GM23248 (cell line): Measurements from ENCODE around the gene TRIM40. TPM values are rescaled to one million over a fixed set of nuclear protein-coding genes. Genes with fewer than 3 reads are reported as not detected.

Source experiments
- DNase-seq: peaks from one replicate; pipeline ENCODE4 v3.0.0-alpha.2; 2015
- H2AFZ ChIP-seq: fragments of 200-600 bp; sonication (generic); 2 replicates; pipeline ENCODE4 v1.6.1; 2016; ENCODE audit warnings: antibody characterized with exemption
- H3F3A ChIP-seq: fragments of 200-600 bp; sonication (generic); 2 replicates; pipeline ENCODE4 v1.6.1; 2016; ENCODE audit warnings: mild to moderate bottlenecking, antibody characterized with exemption, mixed run types; ENCODE audit not compliant: insufficient read depth
- H3K27ac ChIP-seq: fragments of 200-600 bp; sonication (generic); 2 replicates; pipeline ENCODE4 v1.5.1; 2016; ENCODE audit warnings: mild to moderate bottlenecking
- H3K27me3 ChIP-seq: fragments of 200-600 bp; sonication (generic); replicated peaks from 2 replicates; pipeline ENCODE4 v1.6.1; 2016; ENCODE audit warnings: mild to moderate bottlenecking; ENCODE audit not compliant: insufficient read depth
- H3K36me3 ChIP-seq: fragments of 200-600 bp; sonication (generic); 2 replicates; pipeline ENCODE4 v1.6.1; 2016; ENCODE audit warnings: low read depth, mild to moderate bottlenecking
- H3K4me1 ChIP-seq: fragments of 200-600 bp; sonication (generic); 2 replicates; pipeline ENCODE4 v1.6.1; 2016; ENCODE audit warnings: mild to moderate bottlenecking; ENCODE audit not compliant: insufficient read depth
- H3K4me2 ChIP-seq: fragments of 200-600 bp; sonication (generic); one replicate; pipeline ENCODE4 v1.6.1; 2016; ENCODE audit warnings: mild to moderate bottlenecking; ENCODE audit not compliant: unreplicated experiment
- H3K4me3 ChIP-seq: fragments of 200-600 bp; sonication (generic); 2 replicates; pipeline ENCODE4 v1.5.1; 2016; ENCODE audit warnings: mild to moderate bottlenecking
- H3K79me2 ChIP-seq: fragments of 200-600 bp; sonication (generic); 2 replicates; pipeline ENCODE4 v1.6.1; 2016; ENCODE audit warnings: mild to moderate bottlenecking; ENCODE audit not compliant: insufficient read depth
- H3K9ac ChIP-seq: fragments of 200-600 bp; sonication (generic); 2 replicates; pipeline ENCODE4 v1.6.1; 2016; ENCODE audit warnings: mild to moderate bottlenecking
- H3K9me2 ChIP-seq: fragments of 200-600 bp; sonication (generic); 2 replicates; pipeline ENCODE4 v1.6.1; 2016; ENCODE audit warnings: mixed run types, mild to moderate bottlenecking, moderate library complexity; ENCODE audit not compliant: insufficient read depth
- H3K9me3 ChIP-seq: fragments of 200-600 bp; sonication (generic); one replicate; pipeline ENCODE4 v1.6.1; 2017; ENCODE audit warnings: low read depth
- H4K20me1 ChIP-seq: fragments of 200-600 bp; sonication (generic); 2 replicates; pipeline ENCODE4 v1.6.0; 2016; ENCODE audit not compliant: insufficient read depth
- EZH2 ChIP-seq: fragments of 200-600 bp; sonication (generic); IDR thresholded peaks from 2 replicates; pipeline ENCODE4 v1.6.1; 2018; ENCODE audit warnings: antibody characterized with exemption, mild to moderate bottlenecking; ENCODE audit not compliant: insufficient read depth, poor library complexity, severe bottlenecking
- EZH2phosphoT487 ChIP-seq: fragments of 200-600 bp; sonication (generic); IDR thresholded peaks from 2 replicates; pipeline ENCODE4 v1.6.1; 2018; ENCODE audit warnings: antibody characterized with exemption, moderate library complexity, mild to moderate bottlenecking, low read depth; ENCODE audit not compliant: insufficient read depth
- WGBS, 2 experiments: methylation state at CpG; one replicate each; pipeline ENCODE4 v1.1.6; 2015 to 2017; ENCODE audit warnings: low lambda C conversion rate in 2 of 2, low coverage in 1 of 2; ENCODE audit errors: missing lambda C conversion rate in 2 of 2; 5-methylcytosine and 5-hydroxymethylcytosine counted together
- in situ Hi-C: fragments of 300-500 bp; cut with MboI; formaldehyde crosslinking; loops from 2 replicates; pipeline ENCODE4 v1.15.0; 2020
- polyA plus RNA-seq: library from polyadenylated mRNA; unstranded; fragments of >200 nt; fragmentation: Nextera tagmentation; extraction: Ambion mirVana; gene quantifications from 2 replicates; pipeline ENCODE4 v1.2.1, GENCODE V29; 2016
- total RNA-seq: library from RNA; depleted of rRNA; stranded (reverse); fragments of >200 nt; shearing (Covaris generic); gene quantifications from 2 replicates; pipeline ENCODE4 v1.2.3, GENCODE V29; 2014

The TRIM40 gene
- total and polyA plus RNA-seq, 2 experiments from 2014 or later = not detected

DNA sequence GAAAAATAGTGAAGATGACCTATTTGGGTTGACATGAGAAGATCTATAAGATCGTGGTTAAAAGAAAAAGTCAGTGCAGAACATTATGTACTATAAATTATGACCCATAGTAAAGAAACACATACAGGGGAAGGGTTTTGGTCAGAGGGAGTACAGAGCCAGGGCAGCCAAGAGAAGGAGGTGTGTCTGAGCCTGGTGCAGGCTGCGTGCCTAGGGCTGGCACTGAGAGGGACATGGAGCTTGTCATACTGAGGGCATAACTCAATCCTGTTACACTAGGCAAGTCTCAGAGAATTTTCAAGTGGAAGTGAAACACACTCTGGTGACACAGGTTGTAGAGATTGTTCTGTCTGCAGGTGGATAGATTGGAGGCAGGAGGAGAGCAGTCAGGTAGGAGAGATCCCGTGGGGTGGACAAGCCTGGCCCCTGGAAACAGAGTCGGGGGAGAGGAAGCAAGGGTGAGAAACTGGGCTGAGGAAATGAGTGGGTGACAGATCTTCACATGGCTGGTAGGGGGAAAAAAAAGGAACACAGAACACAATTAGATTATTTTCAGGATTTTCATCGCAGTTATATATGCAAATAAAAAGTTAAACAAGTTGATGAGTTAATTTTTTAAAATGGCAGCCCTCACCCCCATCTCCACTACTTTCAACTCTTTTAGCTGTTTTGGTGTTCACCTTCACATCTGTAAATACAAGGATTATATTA lies 41.8 kb upstream of the TRIM40 start:
- no peak overlapping the region for H3K4me3 ChIP-seq
- H3F3A ChIP-seq = no peaks in the 10 kb centered on the region
- no peak overlapping the region for H2AFZ ChIP-seq
- no peaks in the 10 kb centered on the region for H3K79me2 ChIP-seq
- no peak overlapping the region for H3K4me2 ChIP-seq
- H3K9me2 ChIP-seq = no peaks in the 10 kb centered on the region
- TF ChIP-seq EZH2 (no peak), EZH2phosphoT487 (no peak)
- H3K4me1 ChIP-seq = peaks cover 11% of the 10 kb centered on the region
- no peaks in the 10 kb centered on the region for H4K20me1 ChIP-seq
- no peak overlapping the region for H3K27ac ChIP-seq
- peaks cover 34% of the 10 kb centered on the region for H3K27me3 ChIP-seq
- no peaks in the 10 kb centered on the region for H3K9me3 ChIP-seq
- H3K9ac ChIP-seq = no peak overlapping the region
- no peaks in the 10 kb centered on the region for H3K36me3 ChIP-seq
- 51 to 66% methylated on average over 5 of the region's 5 CpGs for WGBS, 2 experiments
- DNase-seq = no peak
- in situ Hi-C loops = no loop called here

DNA sequence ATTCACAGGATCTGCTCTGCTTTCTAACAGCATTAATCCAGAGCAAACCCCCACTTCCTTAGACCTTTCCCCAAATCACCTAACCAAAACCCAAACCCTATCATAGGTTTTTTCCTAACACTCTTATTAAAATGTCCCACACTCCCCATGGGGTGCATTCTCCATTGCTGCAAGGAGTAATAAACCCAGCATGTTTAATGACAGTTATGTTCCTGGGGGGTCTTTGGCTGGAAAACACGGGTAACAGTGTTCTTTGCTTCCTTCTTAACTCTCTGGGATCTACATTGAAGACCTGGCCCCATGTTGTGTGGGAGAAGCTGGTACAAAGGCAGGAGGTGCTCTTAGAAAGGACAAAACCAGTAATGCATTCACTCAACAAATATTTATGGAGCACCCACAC lies 39.1 kb upstream of the TRIM40 start:
- no peak for DNase-seq
- Histone ChIP-seq H3K9me2 (no peaks in the 10 kb centered on the region), H3K27me3 (peaks cover 49% of the 10 kb centered on the region), H2AFZ (no peak overlapping the region), H3K4me1 (peaks cover 10% of the 10 kb centered on the region), H3K9ac (no peak overlapping the region), H3K79me2 (no peaks in the 10 kb centered on the region), H3K4me3 (no peak overlapping the region), H3K27ac (no peak overlapping the region), H4K20me1 (no peaks in the 10 kb centered on the region), H3K9me3 (no peaks in the 10 kb centered on the region), H3K4me2 (no peak overlapping the region), H3K36me3 (no peaks in the 10 kb centered on the region), H3F3A (0 out of 2 replicates have a peak, but pooled peaks cover 4% of the 10 kb centered on the region)
- no peak for TF ChIP-seq EZH2
- no peak for TF ChIP-seq EZH2phosphoT487
- in situ Hi-C loops = no loop called here
- WGBS, 2 experiments = 0% methylated on average over 1 of the region's 1 CpG

DNA sequence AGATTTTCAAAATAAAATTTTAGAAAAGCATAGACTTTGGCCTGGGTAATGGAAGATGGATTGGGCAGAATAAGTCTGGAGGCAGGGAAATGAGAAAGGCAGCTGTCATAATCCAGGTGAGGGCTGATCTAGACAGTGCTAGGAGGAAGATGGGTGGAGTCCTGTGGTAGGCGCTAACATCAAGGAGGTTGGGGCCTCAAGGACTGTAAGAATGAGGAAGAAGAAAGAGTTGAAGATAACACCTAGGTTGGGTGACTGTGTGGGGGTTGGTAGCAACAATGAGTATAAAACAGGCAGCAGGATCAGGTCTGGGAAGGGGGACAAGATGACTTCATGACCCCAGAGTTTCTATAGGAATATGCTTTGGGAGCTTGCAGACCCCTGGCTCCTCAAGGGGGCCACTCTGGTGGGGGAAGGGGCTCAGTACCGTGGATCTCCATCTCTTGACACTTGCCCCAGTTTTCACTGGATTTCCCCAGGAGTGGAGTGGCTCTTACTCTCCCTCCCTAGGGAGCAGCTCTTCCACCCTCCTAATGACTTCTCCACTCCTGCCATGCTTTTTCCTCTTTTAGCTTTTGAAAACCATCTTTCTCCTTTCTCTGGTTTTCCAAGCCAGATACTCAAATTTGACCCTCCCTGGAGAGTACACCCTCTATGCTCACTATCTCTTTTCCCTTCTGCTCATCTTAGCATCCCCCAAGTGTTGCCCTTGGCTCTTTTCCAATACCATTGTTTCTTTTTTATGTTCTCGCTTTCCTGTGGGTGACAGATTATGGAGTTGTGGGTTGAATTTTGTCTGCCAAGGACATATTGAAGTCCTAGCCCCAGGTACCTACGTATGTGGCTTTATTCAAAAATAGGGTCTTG lies 37.8 kb upstream of the TRIM40 start:
- Histone ChIP-seq H3K9me2 (no peaks in the 10 kb centered on the region), H3K4me2 (no peak overlapping the region), H4K20me1 (no peaks in the 10 kb centered on the region), H3K4me1 (peaks cover 16% of the 10 kb centered on the region; the same call in 1 of the 2 replicates), H3K27ac (no peak overlapping the region), H3F3A (peaks cover 9% of the 10 kb centered on the region; the same call in 1 of the 2 replicates), H2AFZ (no peak overlapping the region), H3K4me3 (no peak overlapping the region), H3K36me3 (no peaks in the 10 kb centered on the region), H3K9ac (no peak overlapping the region), H3K79me2 (no peaks in the 10 kb centered on the region), H3K9me3 (no peaks in the 10 kb centered on the region), H3K27me3 (peaks cover 45% of the 10 kb centered on the region)
- in situ Hi-C loops = no loop called here
- TF ChIP-seq EZH2 (no peak), EZH2phosphoT487 (no peak)
- WGBS, 2 experiments = 36 to 42% methylated on average over 4 of the region's 4 CpGs
- DNase-seq = no peak

GRCh38 chr6:30100154-30100553 lies 35.8 kb upstream of the TRIM40 start:
- H2AFZ ChIP-seq = peak overlapping the region; percentile 95
- 5% methylated on average over 8 of the region's 8 CpGs for WGBS, 2 experiments
- no peaks in the 10 kb centered on the region for H3K9me3 ChIP-seq
- H3K79me2 ChIP-seq = no peaks in the 10 kb centered on the region
- in situ Hi-C loops = no loop called here
- H4K20me1 ChIP-seq = no peaks in the 10 kb centered on the region
- peaks cover 40% of the 10 kb centered on the region for H3K27me3 ChIP-seq
- peak overlapping the region; percentile 89 for H3K4me2 ChIP-seq
- H3K9ac ChIP-seq = no peak overlapping the region
- no peaks in the 10 kb centered on the region for H3K36me3 ChIP-seq
- H3F3A ChIP-seq = peaks cover 9% of the 10 kb centered on the region; the same call in 1 of the 2 replicates
- no peaks in the 10 kb centered on the region for H3K9me2 ChIP-seq
- peaks cover 16% of the 10 kb centered on the region; the same call in 1 of the 2 replicates for H3K4me1 ChIP-seq
- H3K27ac ChIP-seq = no peak overlapping the region
- peak overlapping the region; percentile 70 for H3K4me3 ChIP-seq
- no peak for TF ChIP-seq EZH2phosphoT487
- peak; percentile 59 for TF ChIP-seq EZH2
- DNase-seq = no peak
